ENCODE data around the gene CHTOP. TPM values are rescaled to one million over a fixed set of nuclear protein-coding genes. Genes with fewer than 3 reads are reported as not detected.

CHTOP gene
- total and polyA plus RNA-seq, 2 of the 8 experiments (the other 6 are each of a cell fraction or from before 2014, with no cell fraction given): 84.6 to 104 TPM

- Histone ChIP-seq H3K79me2 (ENCODE audit: control insufficient read depth in 1 of 2, insufficient read depth in 2 of 2, low read length in 2 of 2) (peaks cover 0 to 11% of the 10 kb centered on the region in 2 experiments; a peak in 2 of 4 replicates), H4K5ac (ENCODE audit: insufficient read length, low read depth, low read length) (no peak overlapping the region), H2AFZ (ENCODE audit: low read length) (no peak overlapping the region), H3K36me3 (ENCODE audit: control insufficient read depth in 2 of 4, insufficient read depth in 4 of 4, low read length in 3 of 4) (no peaks in the 10 kb centered on the region), H3K4ac (replicated peaks; ENCODE audit: insufficient read length, low read depth, low read length) (no peak overlapping the region), H3K9me3 (ENCODE audit: insufficient read depth in 2 of 2, low read depth in 1 of 2, low read length in 1 of 2) (no peaks in the 10 kb centered on the region), H2AK5ac (ENCODE audit: low read depth, low read length) (no peak overlapping the region), H2BK120ac (replicated peaks; ENCODE audit: low read depth, low read length) (no peak overlapping the region), H3K56ac (replicated peaks; ENCODE audit: insufficient read length, low read depth, low read length) (no peak overlapping the region), H3K27ac (ENCODE audit: low read depth, low read length) (no peak overlapping the region), H3K4me2 (ENCODE audit: insufficient read depth in 1 of 2, low read depth in 2 of 2, low read length in 2 of 2) (no peak overlapping the region), H3K18ac (ENCODE audit: extremely low read depth, low read length) (no peak overlapping the region), H3K4me1 (replicated peaks in 1 of 4; ENCODE audit: control insufficient read depth in 3 of 4, insufficient read depth in 4 of 4, low read length in 3 of 4) (peaks cover 0 to 4% (median 2%) of the 10 kb centered on the region in 4 experiments; a peak in 2 of 7 replicates), H3K23ac (ENCODE audit: insufficient read length) (no peak overlapping the region), H4K8ac (ENCODE audit: extremely low read depth, insufficient read depth, low read length) (no peak overlapping the region), H3K23me2 (ENCODE audit: low read depth, low read length) (no peaks in the 10 kb centered on the region), H4K20me1 (replicated peaks in 1 of 2; ENCODE audit: control insufficient read depth in 1 of 2, insufficient read depth in 2 of 2, low read length in 2 of 2) (peaks cover 0 to 5% of the 10 kb centered on the region in 2 experiments), H3K14ac (ENCODE audit: insufficient read length) (no peak overlapping the region), H3K9ac (replicated peaks in 1 of 4; ENCODE audit: extremely low read depth in 1 of 4, low read depth in 3 of 4, low read length in 3 of 4) (no peak overlapping the region), H2BK5ac (ENCODE audit: low read depth, low read length) (no peak overlapping the region), H3K79me1 (ENCODE audit: low read depth, low read length) (peaks cover 5% of the 10 kb centered on the region; the same call in 1 of the 2 replicates), H2BK15ac (ENCODE audit: low read length) (no peak overlapping the region), H2BK20ac (ENCODE audit: low read length) (no peak overlapping the region), H3K27me3 (replicated peaks in 1 of 4; ENCODE audit: control insufficient read depth in 3 of 4, extremely low read depth in 1 of 4, insufficient read depth in 3 of 4, low read length in 3 of 4) (no peaks in the 10 kb centered on the region), H2BK12ac (ENCODE audit: low read depth, low read length) (no peak overlapping the region), H4K91ac (replicated peaks; ENCODE audit: insufficient read length, low read length) (no peak overlapping the region), H3K4me3 (ENCODE audit: extremely low read depth in 1 of 4, insufficient read depth in 2 of 4, low read depth in 3 of 4, low read length in 4 of 4) (no peak overlapping the region)
- POLR2A ChIA-PET (ENCODE audit: partially characterized antibody): interaction anchor here (0.6 to 19.8 kb wide), 3 partner anchors 11 to 12 kb away, joined by 3 to 343 read pairs (median 3); no protein-coding TSS in a partner anchor
- CTCF ChIA-PET (ENCODE audit: partially characterized antibody): interaction anchor here (0.8 to 1.4 kb wide), 3 partner anchors 8 to 117 kb away, joined by 3 to 5 read pairs (median 3); partner anchors contain the start of gene S100A1
- WGBS, 2 experiments (ENCODE audit: extremely low coverage in 1 of 2, insufficient coverage in 1 of 2, insufficient read length in 1 of 2, insufficient replicate concordance in 2 of 2, low coverage in 1 of 2, low lambda C conversion rate in 2 of 2, missing lambda C conversion rate in 1 of 2): 84% methylated on average over 3 of the region's 3 CpGs; no CpG with 5 or more reads in 1 of the 2 experiments
- FAIRE-seq (no peak), DNase-seq (ENCODE audit: low read depth in 1 of 2, low spot score in 2 of 2) (no peak)
- TF ChIP-seq NRF1 (IDR thresholded peaks at IDR 0.05; ENCODE audit: low read depth, low read length): no peak
- TF ChIP-seq USF2 (IDR thresholded peaks at IDR 0.05; ENCODE audit: low read length): no peak
- no peak for TF ChIP-seq SP4 (IDR thresholded peaks at IDR 0.05; ENCODE audit: low read length)
- no peak for TF ChIP-seq TCF12 (IDR thresholded peaks at IDR 0.05; ENCODE audit: low read depth, low read length)
- no peak for TF ChIP-seq SIN3A (conservative IDR thresholded peaks at IDR 0.05 in 1 of 2, IDR thresholded peaks at IDR 0.05 in 1 of 2; ENCODE audit: low read depth in 1 of 2, low read length in 2 of 2)
- no peak for TF ChIP-seq E2F6 (IDR thresholded peaks at IDR 0.05)
- TF ChIP-seq SP2 (IDR thresholded peaks at IDR 0.05; ENCODE audit: low read length): no peak
- TF ChIP-seq TAF1 (IDR thresholded peaks at IDR 0.05; ENCODE audit: low read depth, low read length): no peak
- TF ChIP-seq PHF8 (conservative IDR thresholded peaks at IDR 0.05; ENCODE audit: low read depth, low read length): no peak
- no peak for TF ChIP-seq ATF2 (IDR thresholded peaks at IDR 0.05; ENCODE audit: low read length)
- no peak for TF ChIP-seq SIX5 (IDR thresholded peaks at IDR 0.05; ENCODE audit: low read depth, low read length)
Observed at GRCh38 chr1:153655333-153655732, 21.5 kb downstream of the CHTOP start.
